NCI-H2029 (cell line): ENCODE measurements around the gene NOX4.

Experiments
- DNase-seq: peaks from one replicate; lab custom pipeline; 2025; lab: John Stamatoyannopoulos, UW

The NOX4 gene

DNA sequence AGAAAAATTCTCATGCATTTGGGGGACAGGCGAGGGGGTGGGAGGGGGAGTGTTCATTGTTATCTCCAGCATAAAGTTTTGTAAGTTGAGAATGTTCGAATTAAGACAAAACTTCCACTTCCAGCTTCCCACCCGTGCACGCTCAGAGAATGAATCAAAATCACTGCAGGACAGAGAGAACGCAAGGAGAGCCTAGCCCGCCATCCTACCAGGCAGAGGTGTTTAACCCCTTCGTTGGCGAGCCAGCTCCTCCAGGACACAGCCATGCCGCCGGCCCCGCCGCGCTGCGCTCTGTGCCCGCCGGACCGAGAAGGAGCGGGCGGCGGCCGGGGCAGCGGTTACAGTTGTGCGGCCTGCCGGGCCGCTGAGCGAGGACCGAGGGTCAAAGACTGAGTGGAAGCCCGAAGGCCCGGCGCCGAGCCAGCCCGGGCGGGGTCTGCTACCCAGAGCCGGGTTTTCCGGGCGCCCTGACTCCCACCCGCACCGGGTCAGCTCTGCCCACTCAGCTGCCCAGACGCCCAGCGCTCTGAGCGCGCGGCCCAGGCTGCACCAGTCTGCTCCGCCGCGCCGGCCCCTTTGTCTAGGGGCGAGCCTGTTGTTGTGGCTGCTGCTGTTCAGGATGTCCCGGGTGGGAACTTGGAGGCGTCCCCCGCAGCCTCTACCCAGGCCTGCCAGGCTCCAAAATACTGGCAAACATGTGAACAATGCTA lies at the start of gene NOX4:
Gene NOX4, minus strand, starts transcription at position 395 of the 710 bp plus-strand sequence. Its CDS starts 129 bp downstream, at position 266.
- DNase-seq, result no peak

GRCh38 chr11:89540826-89541225 lies 49.7 kb upstream of the NOX4 start:
- DNase-seq, result no peak

- DNase-seq, result no peak
These were observed 46.8 kb upstream of the NOX4 start for GRCh38 chr11:89537936-89538335.

DNA sequence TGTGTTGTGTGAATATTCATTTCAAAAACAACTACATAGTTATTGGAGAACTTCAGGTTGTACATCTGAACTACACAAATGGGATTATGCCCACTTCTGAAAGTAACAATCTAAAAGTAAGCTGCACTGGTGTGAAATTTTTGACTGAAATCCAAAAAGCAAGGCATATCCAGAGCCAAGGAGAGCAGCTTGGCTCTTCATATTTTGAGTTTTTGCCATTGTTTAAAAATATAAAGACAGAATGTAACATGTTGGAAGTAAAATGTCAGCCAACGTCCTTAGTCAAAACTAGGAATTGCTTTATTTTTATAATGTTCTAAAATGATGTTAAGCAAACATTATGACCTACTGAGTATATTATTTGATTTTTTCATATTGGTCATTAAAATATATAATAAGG lies 45.8 kb upstream of the NOX4 start:
- no peak for DNase-seq

- no peak for DNase-seq
These were observed 44.0 kb upstream of the NOX4 start for GRCh38 chr11:89535221-89535620.

DNA sequence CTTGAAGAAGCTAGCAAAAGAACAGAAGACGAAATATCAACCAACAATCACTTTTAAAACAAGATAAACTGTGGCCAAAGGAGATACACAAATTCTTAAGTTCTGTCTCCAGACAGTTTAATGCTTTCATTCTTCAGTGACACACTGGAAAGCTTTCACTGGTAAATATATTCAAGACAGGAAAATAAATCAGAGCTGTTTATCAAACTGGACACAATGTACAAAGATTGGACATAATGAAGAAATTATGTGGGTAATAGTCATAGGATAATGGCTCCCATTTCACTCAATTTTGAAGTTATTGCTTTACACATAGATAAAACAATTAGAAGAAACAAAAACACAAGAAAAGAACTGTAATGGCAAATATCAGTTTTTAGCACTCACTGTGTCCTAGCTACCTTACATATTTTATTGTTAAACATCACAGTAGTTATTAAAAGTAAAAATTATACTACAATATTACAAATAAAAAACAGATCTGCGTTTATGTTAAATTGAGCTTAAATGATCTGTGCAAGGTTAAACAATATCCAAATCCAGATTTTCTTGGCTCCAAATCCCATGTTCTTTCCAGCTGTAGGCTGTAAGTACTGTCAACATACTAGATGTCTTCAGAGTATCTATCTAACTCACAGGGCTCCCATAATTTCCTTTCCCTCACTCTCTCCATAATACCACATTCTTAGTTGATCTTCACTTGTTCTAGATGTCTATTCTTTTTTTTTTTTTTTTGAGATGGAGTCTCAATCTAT lies 38.6 kb upstream of the NOX4 start:
- DNase-seq, result no peak

- no peak for DNase-seq
These were observed 30.6 kb upstream of the NOX4 start for GRCh38 chr11:89521792-89522191.

DNA sequence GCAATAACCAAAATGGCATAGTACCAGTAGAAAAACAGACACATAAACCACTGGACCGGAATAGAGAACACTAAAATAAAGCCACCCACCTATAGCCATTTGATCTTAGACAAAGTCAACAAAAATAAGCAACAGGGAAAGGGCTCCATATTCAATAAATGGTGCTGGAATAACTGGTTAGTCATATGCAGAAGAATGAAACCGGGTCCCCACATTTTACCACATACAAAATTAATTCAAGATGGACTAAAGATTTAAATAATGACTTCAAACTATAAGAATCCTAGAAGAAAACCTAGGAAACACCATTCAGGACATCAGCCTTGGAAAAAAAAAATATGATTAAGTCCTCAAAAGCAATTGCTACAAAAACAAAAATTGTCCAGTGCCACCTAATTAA lies 30.1 kb upstream of the NOX4 start:
- DNase-seq, result no peak

DNA sequence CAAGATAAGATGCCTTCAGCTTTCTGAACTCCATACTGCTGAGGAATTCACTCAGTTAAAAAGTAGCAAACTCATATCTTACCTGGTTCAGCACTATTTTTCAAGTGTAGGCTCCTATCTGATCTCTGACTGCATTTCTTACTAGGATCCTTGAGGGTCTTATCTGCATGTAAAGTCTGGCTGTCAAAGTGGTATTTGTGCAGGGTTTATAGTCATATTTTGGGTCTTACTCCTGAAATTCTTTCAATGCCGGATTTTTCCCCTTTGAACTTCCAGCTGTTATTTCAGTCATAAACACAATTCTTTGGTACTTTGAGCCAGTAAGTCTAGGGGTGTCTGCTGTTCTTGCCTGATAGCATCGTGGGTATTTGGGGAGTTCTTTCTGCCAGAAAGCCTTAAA lies 25.3 kb upstream of the NOX4 start:
- no peak for DNase-seq

DNA sequence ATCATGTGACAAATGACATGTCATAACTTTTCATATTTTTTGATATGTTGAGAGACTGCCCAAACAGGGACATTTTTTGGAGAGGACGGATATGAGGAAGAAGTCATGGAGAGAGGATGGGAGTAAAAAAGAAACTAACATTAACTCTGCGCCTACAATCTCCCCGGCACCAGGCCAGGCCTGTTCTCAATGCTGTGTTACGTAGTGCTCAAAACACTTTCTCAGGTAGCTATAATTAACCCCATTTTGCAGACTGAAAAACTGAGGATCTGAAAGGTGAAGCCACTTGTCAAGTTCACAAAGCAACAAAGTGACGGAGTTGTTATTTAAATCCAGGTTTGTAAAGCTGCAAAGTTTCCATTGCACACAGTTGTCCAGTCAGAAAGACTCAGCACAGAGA lies 17.4 kb upstream of the NOX4 start:
- DNase-seq, result no peak

- DNase-seq, result no peak
These were observed 13.1 kb upstream of the NOX4 start for GRCh38 chr11:89504270-89504669.

DNA sequence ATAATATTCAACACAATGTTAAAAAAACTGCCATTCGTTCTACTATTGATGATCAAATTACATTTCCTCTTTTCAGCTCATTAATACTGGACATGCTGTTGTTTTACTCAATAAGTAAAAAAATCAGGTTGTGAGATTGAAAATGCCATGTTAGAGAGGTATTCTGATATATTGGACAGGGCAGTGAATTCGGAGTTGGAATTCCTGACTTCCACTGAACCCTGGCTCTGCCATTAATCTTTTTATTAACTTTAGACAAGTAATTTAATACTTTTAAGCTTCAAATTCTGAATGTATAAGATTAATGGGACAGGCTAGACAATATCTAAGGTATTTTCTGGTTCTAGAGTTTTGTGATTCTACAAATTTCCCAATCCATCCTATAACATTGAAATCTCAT lies 12.2 kb upstream of the NOX4 start:
- no peak for DNase-seq

DNA sequence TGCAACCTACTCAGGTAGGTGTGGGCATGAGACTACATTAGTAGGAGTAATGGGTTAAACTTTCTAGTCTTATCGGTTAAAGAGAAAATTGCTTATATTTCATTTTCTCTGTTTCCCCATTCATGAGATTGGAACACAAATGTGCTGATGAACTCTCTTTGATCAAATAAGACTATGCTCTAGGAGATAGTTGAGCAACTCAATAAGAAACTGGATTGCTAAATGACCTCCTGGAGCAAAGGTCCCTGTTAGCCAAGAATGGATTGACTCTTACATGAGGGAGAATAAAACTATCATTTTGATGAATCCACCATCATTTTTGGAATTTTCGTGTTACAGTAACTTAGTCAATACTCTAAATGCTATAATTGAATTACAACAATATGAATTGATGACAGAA lies 11.1 kb upstream of the NOX4 start:
- no peak for DNase-seq

DNA sequence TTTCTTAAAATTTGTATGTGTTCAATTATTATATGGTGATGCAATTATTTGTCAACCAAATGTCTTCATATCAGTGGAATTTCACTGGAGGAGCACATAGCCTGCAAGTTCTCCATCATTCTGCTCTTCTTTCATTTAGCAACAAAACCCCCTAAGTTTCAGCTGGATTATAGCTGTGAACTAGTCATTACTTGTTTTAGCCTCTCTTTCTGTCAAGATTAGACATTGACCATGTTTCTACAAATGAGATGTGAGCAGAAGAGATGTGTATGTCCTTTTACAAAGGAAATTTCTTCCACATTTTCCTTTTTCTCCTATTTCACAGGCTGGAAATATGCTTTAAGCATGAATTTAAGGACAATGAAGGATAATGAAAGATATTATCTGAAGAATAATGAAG lies 9.2 kb upstream of the NOX4 start:
- DNase-seq, result no peak

- no peak for DNase-seq
These were observed 7.8 kb upstream of the NOX4 start for GRCh38 chr11:89498845-89499448.

DNA sequence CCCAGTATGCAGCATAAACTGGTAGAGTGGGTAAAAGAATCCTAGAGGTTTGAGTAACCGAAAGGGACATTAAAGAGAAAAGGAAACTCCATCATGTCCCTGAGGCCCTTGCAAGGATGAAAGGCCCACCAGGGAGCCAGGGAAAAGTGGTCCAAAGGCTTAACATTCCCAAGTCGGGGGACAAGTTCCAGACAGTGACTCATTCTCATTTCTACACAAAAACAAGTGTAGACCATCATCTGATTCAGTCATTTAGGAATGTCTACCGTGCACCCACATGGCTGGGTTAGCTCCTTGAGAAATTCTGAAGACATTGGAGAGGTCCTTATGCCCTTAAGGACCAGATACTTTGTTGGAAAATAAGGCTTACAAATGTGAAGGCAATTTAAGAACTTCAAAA lies 4.8 kb upstream of the NOX4 start:
- DNase-seq, result no peak

- DNase-seq, result no peak
These were observed 2.3 kb upstream of the NOX4 start for GRCh38 chr11:89493431-89493830.

- DNase-seq, result no peak
These were observed 584 bp downstream of the NOX4 start for GRCh38 chr11:89490602-89490980.

GRCh38 chr11:89489930-89490329 lies 1.2 kb downstream of the NOX4 start:
- no peak for DNase-seq

DNA sequence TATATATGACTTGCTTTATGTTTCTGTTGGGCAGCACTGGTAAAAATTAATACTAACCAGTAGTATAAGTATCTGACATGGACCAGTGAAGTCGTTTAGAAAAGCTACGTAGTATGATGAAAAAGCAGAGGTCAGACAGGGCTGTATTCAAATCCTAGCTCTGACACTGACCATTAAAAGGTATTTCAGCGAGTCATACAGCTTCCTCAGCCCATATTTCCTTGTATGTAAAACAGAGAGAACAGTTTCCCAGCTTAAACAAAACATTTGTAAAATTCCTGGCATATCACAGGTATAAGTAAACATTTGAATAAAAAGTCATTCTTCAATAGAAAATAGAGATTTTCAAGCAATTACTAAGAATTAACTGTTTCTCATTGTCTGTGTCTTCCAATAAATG lies 4.2 kb downstream of the NOX4 start:
- DNase-seq, result no peak

DNA sequence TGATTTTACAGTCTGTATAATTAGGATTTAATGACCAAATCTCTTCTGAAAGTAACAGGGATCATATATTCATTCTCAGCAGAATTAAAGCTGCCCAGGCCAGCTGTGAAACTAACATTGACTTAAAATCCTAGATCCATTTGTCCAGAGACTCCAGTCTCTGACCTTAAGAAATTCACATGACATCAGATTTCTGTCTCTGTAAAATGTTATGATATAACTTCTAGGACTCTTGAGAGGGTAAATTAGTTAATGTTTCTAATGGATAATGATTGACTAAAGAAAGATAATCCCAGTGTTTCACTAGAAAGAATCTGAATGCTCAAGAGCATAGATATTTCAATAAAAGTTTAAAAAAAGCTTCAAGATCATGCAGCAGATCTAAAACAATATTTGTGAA lies 6.3 kb downstream of the NOX4 start:
- DNase-seq, result no peak

GRCh38 chr11:89477175-89477574 lies 14.0 kb downstream of the NOX4 start:
- no peak for DNase-seq

- no peak for DNase-seq
These were observed 27.9 kb downstream of the NOX4 start for GRCh38 chr11:89463266-89463780.
